Loucy (cell line): ENCODE measurements around the gene CIAPIN1.

ENCODE experiments used
- H2AFZ ChIP-seq: fragments of 200-600 bp; sonication (generic); 2 replicates; pipeline ENCODE4 v1.6.0; 2016; ENCODE audit warnings: antibody characterized with exemption, mild to moderate bottlenecking, low read length, moderate library complexity
- H3F3A ChIP-seq: fragments of 200-600 bp; 2 replicates; pipeline ENCODE4 v1.6.0; 2016; ENCODE audit warnings: antibody characterized with exemption, low read depth, mild to moderate bottlenecking
- H3K27me3 ChIP-seq: fragments of 200-600 bp; sonication (generic); 2 replicates; pipeline ENCODE4 v1.6.1; 2014; ENCODE audit warnings: low read length, mild to moderate bottlenecking; ENCODE audit not compliant: insufficient read depth, poor library complexity, severe bottlenecking
- H3K36me3 ChIP-seq: fragments of 200-600 bp; sonication (generic); 2 replicates; pipeline ENCODE4 v1.6.1; 2016; ENCODE audit warnings: low read length; ENCODE audit not compliant: insufficient read depth
- H3K4me1 ChIP-seq: fragments of 200-600 bp; sonication (generic); 2 replicates; pipeline ENCODE4 v1.5.1; 2014; ENCODE audit warnings: low read length, mild to moderate bottlenecking; ENCODE audit not compliant: insufficient read depth, poor library complexity, severe bottlenecking
- H3K4me2 ChIP-seq: fragments of 200-600 bp; sonication (generic); 2 replicates; pipeline ENCODE4 v1.6.0; 2014; ENCODE audit warnings: antibody characterized with exemption, low read length, low read depth, mild to moderate bottlenecking; ENCODE audit not compliant: poor library complexity, severe bottlenecking
- H3K4me3 ChIP-seq: fragments of 200-600 bp; sonication (generic); 2 replicates; pipeline ENCODE4 v1.5.1; 2014; ENCODE audit warnings: low read length, mild to moderate bottlenecking, mixed read lengths; ENCODE audit not compliant: poor library complexity, severe bottlenecking
- H3K79me2 ChIP-seq: fragments of 200-600 bp; sonication (generic); 2 replicates; pipeline ENCODE4 v1.6.1; 2014; ENCODE audit warnings: low read length; ENCODE audit not compliant: insufficient read depth
- H3K9ac ChIP-seq: fragments of 200-600 bp; sonication (generic); 2 replicates; pipeline ENCODE4 v1.6.0; 2014; ENCODE audit warnings: mild to moderate bottlenecking, low read depth, low read length, moderate library complexity; ENCODE audit not compliant: poor library complexity, severe bottlenecking
- H3K9me2 ChIP-seq: fragments of 200-600 bp; sonication (generic); replicated peaks from 2 replicates; pipeline ENCODE4 v1.6.1; 2016; ENCODE audit warnings: low read depth, low read length, mixed read lengths
- H3K9me3 ChIP-seq: fragments of 200-600 bp; sonication (generic); 2 replicates; pipeline ENCODE4 v1.6.1; 2014; ENCODE audit warnings: mild to moderate bottlenecking, antibody characterized with exemption, low read length, low read depth; ENCODE audit not compliant: insufficient read depth
- H4K20me1 ChIP-seq: fragments of 200-600 bp; sonication (generic); 2 replicates; pipeline ENCODE4 v1.6.0; 2014; ENCODE audit warnings: antibody characterized with exemption, low read length, mild to moderate bottlenecking; ENCODE audit not compliant: insufficient read depth, poor library complexity, severe bottlenecking
- CTCF ChIP-seq: fragments of 200-600 bp; sonication (generic); conservative IDR thresholded peaks from 2 replicates; pipeline ENCODE4 v1.5.1; 2014; ENCODE audit warnings: mild to moderate bottlenecking, antibody characterized with exemption, low read length
- EZH2phosphoT487 ChIP-seq: fragments of 200-600 bp; IDR thresholded peaks from 2 replicates; pipeline ENCODE4 v1.6.1; 2018; ENCODE audit warnings: antibody characterized with exemption, mild to moderate bottlenecking, moderate library complexity, borderline replicate concordance

Gene CIAPIN1

GRCh38 chr16:57479205-57479975 lies 32.2 kb upstream of the CIAPIN1 start:
- H3K9me3 ChIP-seq = no peaks in the 10 kb centered on the region
- no peak overlapping the region for H3K4me2 ChIP-seq
- no peak overlapping the region for H3K9ac ChIP-seq
- no peaks in the 10 kb centered on the region for H3K9me2 ChIP-seq
- no peak overlapping the region for H3K4me3 ChIP-seq
- no peaks in the 10 kb centered on the region for H3F3A ChIP-seq
- peaks cover 3% of the 10 kb centered on the region; the same call in 1 of the 2 replicates for H3K36me3 ChIP-seq
- no peaks in the 10 kb centered on the region for H4K20me1 ChIP-seq
- no peaks in the 10 kb centered on the region for H3K27me3 ChIP-seq
- H3K79me2 ChIP-seq = no peaks in the 10 kb centered on the region
- no peak overlapping the region for H2AFZ ChIP-seq
- no peak for TF ChIP-seq EZH2phosphoT487
- TF ChIP-seq CTCF = no peak
- H3K4me1 ChIP-seq = peaks cover 45% of the 10 kb centered on the region

- H3K9ac ChIP-seq = peak overlapping the region; percentile 47
- no peak overlapping the region for H2AFZ ChIP-seq
- H3K9me3 ChIP-seq = no peaks in the 10 kb centered on the region
- H4K20me1 ChIP-seq = no peaks in the 10 kb centered on the region
- no peaks in the 10 kb centered on the region for H3K79me2 ChIP-seq
- H3K4me3 ChIP-seq = no peak overlapping the region
- H3K27me3 ChIP-seq = no peaks in the 10 kb centered on the region
- H3K4me2 ChIP-seq = no peak overlapping the region
- TF ChIP-seq EZH2phosphoT487 = no peak
- no peaks in the 10 kb centered on the region for H3K9me2 ChIP-seq
- H3K36me3 ChIP-seq = peaks cover 11% of the 10 kb centered on the region; the same call in 1 of the 2 replicates
- H3F3A ChIP-seq = no peaks in the 10 kb centered on the region
- H3K4me1 ChIP-seq = peaks cover 45% of the 10 kb centered on the region
Observed at GRCh38 chr16:57478396-57479204, 31.4 kb upstream of the CIAPIN1 start.

GRCh38 chr16:57477531-57478202 lies 30.5 kb upstream of the CIAPIN1 start:
- Histone ChIP-seq H3K9me2 (no peaks in the 10 kb centered on the region), H3K79me2 (no peaks in the 10 kb centered on the region), H3K27me3 (no peaks in the 10 kb centered on the region), H3F3A (no peaks in the 10 kb centered on the region), H3K9me3 (no peaks in the 10 kb centered on the region), H3K36me3 (peaks cover 21% of the 10 kb centered on the region; the same call in 1 of the 2 replicates), H3K4me2 (peak overlapping the region; percentile 63), H2AFZ (no peak overlapping the region), H3K4me3 (no peak overlapping the region), H4K20me1 (no peaks in the 10 kb centered on the region), H3K4me1 (peaks cover 45% of the 10 kb centered on the region), H3K9ac (peak overlapping the region; percentile 47)
- TF ChIP-seq EZH2phosphoT487 (no peak), CTCF (no peak)
